ENCODE data around the gene MSH3.

The MSH3 gene

DNA sequence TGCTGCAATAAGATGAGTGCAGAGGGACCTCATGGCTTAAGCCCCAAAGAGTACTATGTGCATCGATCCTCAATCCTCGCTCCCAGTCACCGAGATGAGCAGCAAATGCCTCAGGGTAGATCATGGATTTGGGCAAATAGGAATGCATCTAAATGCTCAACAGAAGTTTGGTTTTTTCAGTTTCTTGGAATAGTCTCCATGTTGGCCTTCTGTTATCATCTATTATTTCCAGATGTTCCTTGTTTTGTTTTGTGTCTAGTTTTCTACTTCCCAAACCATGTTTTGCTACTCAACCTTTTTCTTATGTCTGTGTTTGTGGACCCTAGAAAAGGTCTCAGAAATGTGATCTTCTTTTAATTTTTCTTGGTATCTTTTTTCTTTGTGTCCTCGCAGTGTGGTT lies 262.2 kb downstream of the MSH3 start:
- CTCF ChIA-PET = interaction anchor here (0.6 kb wide), 1 partner anchor 21 kb away, joined by 3 read pairs; no protein-coding TSS in a partner anchor
- H3K36me3 ChIP-seq (ENCODE audit: control insufficient read depth in 2 of 2, insufficient read depth in 1 of 2, low read length in 2 of 2) = no peaks in the 10 kb centered on the region
- POLR2A ChIA-PET = interaction anchor here (0.6 to 1.1 kb wide), 2 partner anchors 21 to 41 kb away, joined by 3 to 4 read pairs; no protein-coding TSS in a partner anchor

More for the DNA sequence above, 262.2 kb downstream of the MSH3 start:
- no peak overlapping the region for H3K4me3 ChIP-seq (ENCODE audit: low read depth, low read length)
- TF ChIP-seq GLIS2 (tag by site-specific recombination; IDR thresholded peaks at IDR 0.05) (no peak), ZNF2 (tag by site-specific recombination; IDR thresholded peaks at IDR 0.05) (no peak), ZNF121 (tag by site-specific recombination; IDR thresholded peaks at IDR 0.05) (no peak), ZNF558 (tag by site-specific recombination; IDR thresholded peaks at IDR 0.05) (no peak), ZNF48 (tag by site-specific recombination; IDR thresholded peaks at IDR 0.05) (no peak), ZNF132 (tag by site-specific recombination; IDR thresholded peaks at IDR 0.05; ENCODE audit: borderline replicate concordance) (no peak), ZBTB17 (tag by site-specific recombination; IDR thresholded peaks at IDR 0.05) (no peak), ZBTB7A (tag by site-specific recombination; IDR thresholded peaks at IDR 0.05; ENCODE audit: low read depth) (no peak), TRIM28 (IDR thresholded peaks at IDR 0.05; ENCODE audit: borderline replicate concordance, low read length) (no peak), ZNF621 (tag by site-specific recombination; IDR thresholded peaks at IDR 0.05) (no peak), ZNF202 (tag by site-specific recombination; IDR thresholded peaks at IDR 0.05; ENCODE audit: borderline replicate concordance) (no peak), TSHZ1 (tag by site-specific recombination; IDR thresholded peaks at IDR 0.05; ENCODE audit: borderline replicate concordance) (no peak)
- TF ChIP-seq, protein P1, sequence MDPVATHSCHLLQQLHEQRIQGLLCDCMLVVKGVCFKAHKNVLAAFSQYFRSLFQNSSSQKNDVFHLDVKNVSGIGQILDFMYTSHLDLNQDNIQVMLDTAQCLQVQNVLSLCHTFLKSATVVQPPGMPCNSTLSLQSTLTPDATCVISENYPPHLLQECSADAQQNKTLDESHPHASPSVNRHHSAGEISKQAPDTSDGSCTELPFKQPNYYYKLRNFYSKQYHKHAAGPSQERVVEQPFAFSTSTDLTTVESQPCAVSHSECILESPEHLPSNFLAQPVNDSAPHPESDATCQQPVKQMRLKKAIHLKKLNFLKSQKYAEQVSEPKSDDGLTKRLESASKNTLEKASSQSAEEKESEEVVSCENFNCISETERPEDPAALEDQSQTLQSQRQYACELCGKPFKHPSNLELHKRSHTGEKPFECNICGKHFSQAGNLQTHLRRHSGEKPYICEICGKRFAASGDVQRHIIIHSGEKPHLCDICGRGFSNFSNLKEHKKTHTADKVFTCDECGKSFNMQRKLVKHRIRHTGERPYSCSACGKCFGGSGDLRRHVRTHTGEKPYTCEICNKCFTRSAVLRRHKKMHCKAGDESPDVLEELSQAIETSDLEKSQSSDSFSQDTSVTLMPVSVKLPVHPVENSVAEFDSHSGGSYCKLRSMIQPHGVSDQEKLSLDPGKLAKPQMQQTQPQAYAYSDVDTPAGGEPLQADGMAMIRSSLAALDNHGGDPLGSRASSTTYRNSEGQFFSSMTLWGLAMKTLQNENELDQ (tag by site-specific recombination; IDR thresholded peaks at IDR 0.05; ENCODE audit: low read depth) = no peak
- TF ChIP-seq, protein P2, sequence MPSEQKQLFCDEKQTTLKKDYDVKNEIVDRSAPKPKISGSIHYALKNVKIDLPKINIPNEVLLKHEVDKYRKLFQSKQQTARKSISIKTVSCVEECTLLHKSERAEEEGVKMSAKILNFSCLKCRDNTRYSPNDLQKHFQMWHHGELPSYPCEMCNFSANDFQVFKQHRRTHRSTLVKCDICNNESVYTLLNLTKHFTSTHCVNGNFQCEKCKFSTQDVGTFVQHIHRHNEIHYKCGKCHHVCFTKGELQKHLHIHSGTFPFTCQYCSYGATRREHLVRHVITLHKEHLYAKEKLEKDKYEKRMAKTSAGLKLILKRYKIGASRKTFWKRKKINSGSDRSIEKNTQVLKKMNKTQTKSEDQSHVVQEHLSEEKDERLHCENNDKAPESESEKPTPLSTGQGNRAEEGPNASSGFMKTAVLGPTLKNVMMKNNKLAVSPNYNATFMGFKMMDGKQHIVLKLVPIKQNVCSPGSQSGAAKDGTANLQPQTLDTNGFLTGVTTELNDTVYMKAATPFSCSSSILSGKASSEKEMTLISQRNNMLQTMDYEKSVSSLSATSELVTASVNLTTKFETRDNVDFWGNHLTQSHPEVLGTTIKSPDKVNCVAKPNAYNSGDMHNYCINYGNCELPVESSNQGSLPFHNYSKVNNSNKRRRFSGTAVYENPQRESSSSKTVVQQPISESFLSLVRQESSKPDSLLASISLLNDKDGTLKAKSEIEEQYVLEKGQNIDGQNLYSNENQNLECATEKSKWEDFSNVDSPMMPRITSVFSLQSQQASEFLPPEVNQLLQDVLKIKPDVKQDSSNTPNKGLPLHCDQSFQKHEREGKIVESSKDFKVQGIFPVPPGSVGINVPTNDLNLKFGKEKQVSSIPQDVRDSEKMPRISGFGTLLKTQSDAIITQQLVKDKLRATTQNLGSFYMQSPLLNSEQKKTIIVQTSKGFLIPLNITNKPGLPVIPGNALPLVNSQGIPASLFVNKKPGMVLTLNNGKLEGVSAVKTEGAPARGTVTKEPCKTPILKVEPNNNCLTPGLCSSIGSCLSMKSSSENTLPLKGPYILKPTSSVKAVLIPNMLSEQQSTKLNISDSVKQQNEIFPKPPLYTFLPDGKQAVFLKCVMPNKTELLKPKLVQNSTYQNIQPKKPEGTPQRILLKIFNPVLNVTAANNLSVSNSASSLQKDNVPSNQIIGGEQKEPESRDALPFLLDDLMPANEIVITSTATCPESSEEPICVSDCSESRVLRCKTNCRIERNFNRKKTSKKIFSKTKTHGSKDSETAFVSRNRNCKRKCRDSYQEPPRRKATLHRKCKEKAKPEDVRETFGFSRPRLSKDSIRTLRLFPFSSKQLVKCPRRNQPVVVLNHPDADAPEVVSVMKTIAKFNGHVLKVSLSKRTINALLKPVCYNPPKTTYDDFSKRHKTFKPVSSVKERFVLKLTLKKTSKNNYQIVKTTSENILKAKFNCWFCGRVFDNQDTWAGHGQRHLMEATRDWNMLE (tag by site-specific recombination; conservative IDR thresholded peaks at IDR 0.05; ENCODE audit: low read depth) = no peak
- H3K4me1 ChIP-seq (ENCODE audit: control insufficient read depth, insufficient read depth, low read length) = no peaks in the 10 kb centered on the region
- no peaks in the 10 kb centered on the region for H3K9me3 ChIP-seq (ENCODE audit: control insufficient read depth, insufficient read depth, low read depth, low read length)
- no peak overlapping the region for H3K27ac ChIP-seq (ENCODE audit: extremely low read depth, low read depth, low read length)

Data from HEK293 (cell line).